HG02870 (cell line): ENCODE measurements around the gene KAZN.

ENCODE experiments used
- ATAC-seq: cut with Tn5 transposase; IDR thresholded peaks from one replicate; pipeline ENCODE4 v1.9.1; 2021; ENCODE audit warnings: mild to moderate bottlenecking, moderate library complexity; ENCODE audit not compliant: unreplicated experiment

The KAZN gene

DNA sequence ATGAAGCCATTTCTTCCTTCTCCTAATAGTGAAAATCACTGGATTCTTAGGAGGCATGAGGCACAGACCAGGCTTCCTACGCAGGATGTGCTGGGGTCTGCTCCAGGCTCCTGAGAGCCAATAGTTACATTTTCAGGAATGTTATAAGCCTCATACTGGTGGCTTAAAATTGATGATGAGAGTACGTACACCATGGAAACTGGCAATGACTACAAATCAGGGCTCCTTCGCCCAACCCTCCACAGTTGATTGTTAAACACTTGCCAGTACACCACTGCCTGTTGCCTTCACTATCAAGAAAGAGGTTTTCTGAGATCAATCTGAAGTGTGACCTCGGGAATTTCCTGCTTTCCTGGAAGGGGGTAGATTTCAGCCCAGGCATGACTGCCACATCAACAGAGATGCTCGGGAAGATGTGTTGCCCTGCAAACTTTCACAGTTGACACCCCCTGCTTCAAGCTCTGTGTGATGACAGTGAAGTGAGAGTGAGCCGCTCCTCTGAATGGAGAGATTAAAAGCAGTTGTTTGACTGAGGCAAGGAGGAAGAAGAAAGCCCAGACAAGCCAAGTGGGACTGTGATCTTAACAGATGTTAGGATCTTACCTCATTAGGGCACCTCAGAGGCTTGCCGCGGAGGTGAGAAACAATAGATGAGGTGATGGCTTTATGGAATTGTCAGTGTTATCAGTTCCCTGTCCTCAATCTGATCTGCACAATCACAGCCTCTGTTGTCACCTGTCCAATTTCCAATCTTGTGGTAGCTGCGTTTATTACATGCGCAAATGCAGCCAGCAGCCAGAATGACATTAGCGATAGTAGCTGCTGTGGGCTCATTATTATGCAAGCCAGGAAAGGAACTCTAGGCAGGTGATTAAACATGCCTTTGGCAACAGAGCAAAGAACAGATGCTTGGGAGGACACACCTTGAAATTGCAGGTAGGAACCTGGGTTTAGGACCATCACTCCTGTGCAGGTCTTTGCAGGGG, 277.3 kb downstream of the KAZN start:
- ATAC-seq, result no peak

DNA sequence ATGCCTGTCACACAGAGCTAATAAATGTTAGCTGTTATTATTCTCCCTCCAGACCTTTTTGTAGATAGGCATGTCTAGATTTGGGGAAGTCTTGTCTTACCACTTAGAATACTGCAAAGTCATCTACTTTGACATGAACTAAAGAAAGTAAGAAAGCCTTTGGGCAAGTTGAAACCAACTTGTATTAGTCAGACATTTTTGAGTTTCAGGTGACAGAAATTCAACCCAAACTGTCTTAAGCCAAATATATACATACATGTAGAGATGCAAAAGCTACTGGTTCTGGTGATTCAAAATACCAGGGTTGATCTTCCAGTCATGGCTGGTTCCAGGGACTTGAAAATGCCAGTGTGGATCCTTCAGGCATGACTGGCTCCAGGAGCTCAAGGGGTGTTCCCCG, 278.3 kb downstream of the KAZN start:
- ATAC-seq, result no peak

GRCh38 chr1:14877224-14877623, 278.7 kb downstream of the KAZN start:
- ATAC-seq, result no peak

DNA sequence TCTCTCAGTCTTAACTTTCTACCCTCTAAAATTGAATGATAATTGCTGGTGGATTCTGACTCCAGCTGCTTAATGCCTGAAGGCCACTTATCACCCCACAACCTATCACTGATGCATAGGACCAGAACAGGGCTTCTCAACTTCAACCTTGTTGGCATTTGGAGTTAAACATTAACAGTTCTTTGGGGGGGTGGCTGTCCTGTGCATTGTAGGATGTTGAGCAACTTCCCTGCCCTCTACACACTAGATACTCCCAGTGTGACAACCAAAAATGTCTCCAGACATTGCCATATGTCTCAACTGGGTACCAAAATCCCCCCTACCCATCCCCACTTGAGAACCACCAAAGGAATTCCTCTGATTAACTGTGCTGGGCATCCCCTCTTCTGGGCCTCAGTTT, 279.6 kb downstream of the KAZN start:
- ATAC-seq, result no peak

DNA sequence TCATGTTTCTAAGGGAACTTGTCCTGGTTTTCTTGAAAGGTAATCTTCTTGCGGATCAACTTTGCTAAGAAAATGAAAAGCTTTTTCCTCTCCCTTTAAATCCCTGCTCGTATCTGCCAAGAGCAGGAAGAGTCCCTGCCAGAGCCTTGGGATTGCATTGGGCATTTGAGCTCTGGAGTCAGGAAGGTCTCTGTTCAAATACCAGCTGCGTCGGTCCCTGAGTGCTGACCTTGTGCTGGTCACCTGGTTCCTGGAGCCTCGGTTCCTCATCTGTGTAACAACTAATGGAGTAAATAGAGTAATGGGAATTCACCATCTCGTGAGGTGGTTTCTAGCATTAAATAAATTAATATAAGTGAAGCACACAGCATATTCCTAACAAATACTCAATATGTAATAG, 280.5 kb downstream of the KAZN start:
- no peak for ATAC-seq

- no peak for ATAC-seq
These were observed 282.2 kb downstream of the KAZN start for GRCh38 chr1:14880456-14881316.

DNA sequence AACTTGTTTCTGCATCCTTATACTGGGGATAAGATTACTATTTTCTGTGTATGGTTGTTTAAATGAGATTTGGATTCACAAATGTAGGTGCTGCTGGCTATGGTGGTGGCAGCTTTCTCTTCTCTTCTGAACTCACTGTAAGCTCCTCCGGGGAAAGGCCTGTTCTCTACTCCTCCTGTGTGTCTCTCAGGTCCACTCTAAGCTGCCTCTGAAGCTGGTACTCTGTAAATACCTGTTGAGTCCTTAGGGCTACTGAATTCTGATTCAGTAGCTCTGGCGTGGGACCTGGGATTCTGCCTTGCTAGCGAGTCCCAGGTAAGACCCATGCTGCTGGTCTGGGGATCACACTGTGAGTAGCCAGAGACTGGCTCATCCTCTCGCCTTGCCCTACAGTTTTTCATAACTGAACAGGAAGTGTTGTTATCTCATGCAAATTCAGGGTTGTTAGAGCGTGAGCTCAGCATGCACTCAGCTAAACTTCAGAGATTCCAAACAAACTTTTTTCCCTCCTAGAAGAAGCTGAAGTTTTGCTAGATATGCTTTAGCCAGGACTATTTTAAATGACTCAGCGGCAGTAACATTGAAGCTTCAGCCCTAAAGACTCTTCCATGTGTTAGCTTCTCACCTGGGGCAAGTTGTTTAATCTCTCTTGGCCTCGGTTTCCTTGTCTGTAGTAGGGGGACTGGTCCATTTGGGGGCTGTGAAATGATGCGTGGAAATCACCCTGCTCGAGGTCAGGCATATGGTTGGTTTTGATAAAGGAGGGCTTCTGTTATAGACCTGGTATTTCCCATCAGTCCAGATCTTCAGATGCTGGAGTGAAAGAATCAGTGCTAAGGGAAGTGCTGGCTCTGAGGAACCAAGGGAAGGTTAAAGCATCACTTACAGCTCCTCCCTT, 283.5 kb downstream of the KAZN start:
- ATAC-seq, result peak; percentile 58

DNA sequence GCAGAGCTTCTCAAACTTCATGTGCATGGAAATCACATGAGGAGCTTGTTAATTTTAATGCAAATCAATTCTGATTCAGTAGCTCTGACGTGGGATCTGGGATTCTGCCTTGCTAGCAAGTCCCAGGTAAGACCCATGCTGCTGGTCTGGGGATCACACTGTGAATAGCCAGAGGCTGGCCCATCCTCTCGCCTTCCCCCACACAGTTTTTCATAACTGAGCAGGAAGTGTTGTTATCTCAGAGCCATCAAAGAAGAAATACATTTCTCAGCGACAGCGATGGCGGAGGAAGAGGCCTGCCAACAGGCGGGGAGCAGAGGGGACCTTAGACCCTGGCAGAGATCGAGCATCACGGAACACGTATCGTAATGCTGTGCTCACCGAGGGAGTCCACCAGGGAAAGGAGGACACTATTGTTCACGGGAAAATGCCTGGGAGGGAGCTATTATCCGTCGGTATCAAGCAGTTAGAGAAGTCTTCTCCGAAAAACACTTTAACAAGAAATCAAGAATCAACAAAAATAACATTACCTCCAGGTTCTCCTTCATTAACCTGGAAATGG, 286.2 kb downstream of the KAZN start:
- no peak for ATAC-seq

DNA sequence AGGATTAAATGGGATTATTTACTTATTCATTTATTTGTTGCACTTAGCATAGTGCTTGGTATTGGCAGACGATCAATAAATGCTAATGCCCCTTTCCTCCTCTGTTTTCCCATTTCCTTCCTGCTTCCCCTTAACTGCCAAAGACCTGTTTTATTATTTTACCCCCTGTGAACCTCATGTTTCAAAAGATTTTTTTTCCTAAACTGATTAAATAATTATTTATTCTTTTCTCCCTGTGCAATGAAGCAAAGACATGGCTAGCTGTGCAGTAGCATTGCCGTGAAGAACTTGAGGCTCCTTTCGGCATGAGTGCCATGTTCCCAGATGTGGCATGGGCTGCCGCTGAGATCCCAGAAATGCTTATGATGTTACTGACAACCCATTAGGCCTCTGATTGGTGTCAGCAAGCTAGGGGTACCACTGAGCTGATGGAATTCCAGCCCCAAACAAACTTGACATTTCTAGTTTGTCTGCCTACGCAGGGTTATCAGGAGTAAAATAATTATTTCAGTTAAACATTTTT, 288.6 kb downstream of the KAZN start:
- ATAC-seq, result no peak

- no peak for ATAC-seq
These were observed 289.4 kb downstream of the KAZN start for GRCh38 chr1:14887764-14888350.

DNA sequence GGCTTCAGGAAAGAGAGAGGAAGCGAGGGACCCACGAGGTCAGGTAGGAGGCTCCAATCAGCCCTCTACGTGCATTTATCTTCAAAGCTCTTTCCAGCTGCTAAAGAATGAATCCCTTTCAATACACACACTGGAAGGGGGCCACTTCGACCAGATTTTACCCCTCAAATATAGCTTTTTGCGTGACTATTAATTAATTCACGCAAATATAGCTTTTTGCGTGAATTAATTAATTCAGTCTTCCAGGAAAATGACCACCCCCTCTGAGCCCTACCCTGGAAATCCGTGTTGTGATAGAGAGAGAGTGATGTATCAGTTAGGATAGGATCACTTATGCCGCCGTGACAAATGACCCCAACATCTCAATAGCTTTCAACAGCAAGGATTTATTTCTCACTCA, 289.9 kb downstream of the KAZN start:
- ATAC-seq, result no peak

DNA sequence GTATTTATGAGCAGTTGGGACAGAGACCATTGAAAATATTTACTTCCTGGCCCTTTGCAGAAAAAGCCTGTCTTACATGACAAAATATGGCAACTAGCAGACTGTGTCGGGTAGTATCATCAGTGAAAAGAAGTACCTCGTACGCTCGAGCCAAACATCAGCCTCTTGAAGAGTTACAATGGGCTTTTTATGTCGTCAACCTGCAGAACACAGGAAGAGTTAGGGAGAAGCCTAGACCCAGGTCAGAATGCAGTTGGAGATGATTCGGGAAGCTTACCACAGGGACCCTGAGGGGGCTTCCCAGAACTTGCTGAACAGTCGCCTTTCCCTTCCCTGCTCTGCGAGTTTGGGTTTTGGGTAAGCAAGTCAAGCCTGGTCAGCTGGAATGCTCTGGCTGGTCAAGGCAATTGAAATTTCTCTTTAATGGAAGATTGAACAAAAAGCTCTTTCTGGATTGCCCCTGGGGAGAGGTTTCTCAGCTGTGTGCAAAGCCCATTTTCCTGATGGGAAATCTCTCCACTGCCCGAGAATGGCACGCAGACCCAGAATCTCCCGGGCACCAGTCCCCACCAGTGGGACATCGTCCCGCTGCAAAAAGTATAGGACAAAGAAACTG, 291.4 kb downstream of the KAZN start:
- ATAC-seq, result no peak

DNA sequence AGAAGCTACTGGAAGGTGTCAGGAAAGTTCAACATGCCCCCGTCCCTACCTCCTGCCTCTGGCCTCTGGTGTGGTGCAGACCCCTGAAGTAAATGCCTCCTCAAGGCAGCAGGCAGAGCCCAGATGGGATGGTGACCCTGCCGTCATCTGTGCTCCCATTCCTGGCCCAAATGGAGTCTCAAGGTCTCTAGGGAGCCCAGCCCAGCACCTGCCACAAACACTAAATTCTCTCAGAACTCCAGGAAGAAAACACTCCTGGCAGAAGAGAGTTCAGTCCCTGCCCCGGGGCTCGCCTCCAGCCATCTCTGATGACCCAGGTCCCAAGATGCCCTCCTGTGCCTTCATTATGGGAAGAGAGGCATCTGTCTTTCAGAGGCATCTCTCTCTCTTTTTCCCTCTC, 293.5 kb downstream of the KAZN start:
- ATAC-seq, result no peak

DNA sequence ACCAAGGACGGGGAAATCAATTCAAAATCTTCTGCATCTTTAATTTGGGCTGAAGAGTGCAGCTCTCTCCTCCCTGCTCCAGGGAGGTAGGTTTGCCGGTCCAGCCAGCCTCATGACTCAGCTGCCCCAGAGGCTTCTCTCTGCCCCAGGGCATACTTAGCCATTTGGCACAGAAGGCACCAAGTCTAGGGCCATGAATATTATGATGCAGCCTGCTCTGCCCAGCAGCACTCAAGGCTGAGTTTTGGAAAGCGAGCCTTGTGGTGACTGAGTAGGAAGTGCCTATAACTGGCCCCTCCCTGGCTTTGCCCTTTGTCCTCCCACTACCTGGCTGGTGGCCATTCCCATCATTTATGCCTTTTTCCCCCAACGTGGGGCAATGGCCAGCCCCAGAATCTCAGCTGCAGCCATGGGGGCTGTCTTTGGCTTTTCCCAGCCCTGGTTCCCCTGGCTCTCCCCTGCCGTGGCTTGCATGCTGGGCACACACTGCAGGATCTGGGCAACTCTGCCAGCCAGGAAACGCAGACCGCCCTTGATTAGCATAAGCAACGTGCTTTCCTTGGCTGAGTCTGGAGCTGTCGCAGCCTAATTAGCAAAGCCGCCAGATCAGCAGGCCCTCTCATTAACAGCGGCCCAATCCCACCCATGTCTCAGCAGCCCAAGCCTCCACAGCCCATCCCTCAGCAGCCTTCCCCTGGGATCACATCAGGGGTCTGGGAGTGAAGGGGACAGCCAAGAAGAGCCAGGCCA, 296.5 kb downstream of the KAZN start:
- no peak for ATAC-seq

GRCh38 chr1:14895727-14896126, 297.2 kb downstream of the KAZN start:
- ATAC-seq, result no peak

DNA sequence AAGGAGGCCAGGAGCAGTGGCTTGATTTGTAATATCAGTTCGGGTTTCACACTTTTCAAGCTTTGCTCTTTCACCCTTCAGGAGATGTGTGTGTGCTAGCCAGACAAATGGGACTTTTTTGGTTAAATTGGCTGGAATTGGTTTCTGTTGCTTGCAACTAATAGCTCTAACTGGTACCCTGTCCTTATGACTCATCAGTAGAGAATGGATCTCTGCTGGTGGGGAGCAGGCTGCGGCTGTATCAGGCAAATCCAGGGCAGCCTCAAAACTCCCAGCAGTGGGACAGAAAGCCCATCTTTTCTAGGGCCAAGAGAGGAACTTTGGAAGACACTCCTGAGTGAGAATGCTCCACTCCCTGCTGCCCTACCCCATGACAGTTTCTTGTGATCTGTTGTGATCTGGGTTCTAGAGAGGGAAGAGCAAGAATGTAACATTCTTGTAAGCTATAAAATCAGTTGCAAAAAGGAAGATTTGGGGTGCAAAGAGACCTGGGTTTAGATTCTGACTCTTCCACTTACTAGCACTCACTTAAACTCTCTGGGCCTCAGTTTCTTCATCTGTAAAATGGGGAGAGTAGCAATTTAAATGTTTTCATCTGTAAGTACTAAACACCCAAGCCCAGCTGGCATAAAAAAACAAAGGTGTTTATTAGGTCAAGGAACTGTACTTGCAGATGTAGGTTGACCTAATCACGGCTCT, 298.0 kb downstream of the KAZN start:
- no peak for ATAC-seq

- ATAC-seq, result no peak
These were observed 298.6 kb downstream of the KAZN start for GRCh38 chr1:14897080-14897449.

- ATAC-seq, result no peak
These were observed 299.1 kb downstream of the KAZN start for GRCh38 chr1:14897547-14897946.
